ENCODE results near the gene RIBC1.

DNA sequence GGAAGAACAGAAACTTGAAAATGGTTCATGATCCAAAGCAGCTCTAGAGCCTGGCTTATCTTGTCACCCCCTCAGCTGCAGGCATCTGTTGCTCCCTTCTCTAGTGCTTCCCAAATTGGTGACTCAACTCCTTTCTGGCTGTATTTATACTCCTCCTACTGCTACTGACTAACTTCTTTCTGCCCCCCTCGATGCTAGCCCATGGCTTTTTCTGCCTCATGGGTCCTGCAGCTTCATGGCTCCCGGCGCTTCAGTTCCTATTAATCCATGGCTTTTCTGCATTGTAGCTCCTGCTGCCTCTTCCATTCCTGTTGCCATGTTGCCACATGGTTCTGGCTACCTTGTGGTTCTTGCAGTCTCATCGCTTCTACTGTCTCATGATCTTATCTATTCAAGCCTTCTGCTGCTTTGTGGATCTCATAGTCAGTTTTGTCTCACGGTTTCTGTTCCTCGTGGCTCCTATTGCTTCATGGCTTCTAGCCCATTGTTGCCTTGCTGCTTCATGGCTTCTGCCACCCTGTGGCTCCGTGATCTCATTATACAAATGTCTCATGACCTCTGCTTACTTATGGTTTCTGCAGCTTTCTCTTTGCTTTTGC is 48.4 kb upstream of the RIBC1 start:
- TF ChIP-seq POLR2AphosphoS5 (IDR thresholded peaks at IDR 0.05) (no peak), EP300 (IDR thresholded peaks at IDR 0.05) (no peak), POLR2A (IDR thresholded peaks at IDR 0.05) (no peak)
- TF ChIP-seq, protein P1, sequence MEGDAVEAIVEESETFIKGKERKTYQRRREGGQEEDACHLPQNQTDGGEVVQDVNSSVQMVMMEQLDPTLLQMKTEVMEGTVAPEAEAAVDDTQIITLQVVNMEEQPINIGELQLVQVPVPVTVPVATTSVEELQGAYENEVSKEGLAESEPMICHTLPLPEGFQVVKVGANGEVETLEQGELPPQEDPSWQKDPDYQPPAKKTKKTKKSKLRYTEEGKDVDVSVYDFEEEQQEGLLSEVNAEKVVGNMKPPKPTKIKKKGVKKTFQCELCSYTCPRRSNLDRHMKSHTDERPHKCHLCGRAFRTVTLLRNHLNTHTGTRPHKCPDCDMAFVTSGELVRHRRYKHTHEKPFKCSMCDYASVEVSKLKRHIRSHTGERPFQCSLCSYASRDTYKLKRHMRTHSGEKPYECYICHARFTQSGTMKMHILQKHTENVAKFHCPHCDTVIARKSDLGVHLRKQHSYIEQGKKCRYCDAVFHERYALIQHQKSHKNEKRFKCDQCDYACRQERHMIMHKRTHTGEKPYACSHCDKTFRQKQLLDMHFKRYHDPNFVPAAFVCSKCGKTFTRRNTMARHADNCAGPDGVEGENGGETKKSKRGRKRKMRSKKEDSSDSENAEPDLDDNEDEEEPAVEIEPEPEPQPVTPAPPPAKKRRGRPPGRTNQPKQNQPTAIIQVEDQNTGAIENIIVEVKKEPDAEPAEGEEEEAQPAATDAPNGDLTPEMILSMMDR (IDR thresholded peaks at IDR 0.05), result no peak

All from stomach (tissue), 4 donors.